ENCODE data around the gene HERPUD1. TPM values are rescaled to one million over a fixed set of nuclear protein-coding genes. Genes with fewer than 3 reads are reported as not detected.

The HERPUD1 gene
- total RNA-seq, 1 experiment from 2014 or later = 30.8 TPM

GRCh38 chr16:56985288-56985961, 53.5 kb downstream of the HERPUD1 start:
- Mint-ChIP-seq H3K9me3 (no peaks in the 10 kb centered on the region), H3K27me3 (ENCODE audit: low read depth) (peaks cover 33% of the 10 kb centered on the region), H3K4me3 (no peak overlapping the region), H3K27ac (no peak overlapping the region), H3K36me3 (no peaks in the 10 kb centered on the region), H3K4me1 (peaks cover 28% of the 10 kb centered on the region)
- POLR2A ChIA-PET = no interaction called here
- CTCF ChIA-PET = interaction anchor here (1.9 kb wide), 1 partner anchor 60 kb away, joined by 6 read pairs; no protein-coding TSS in a partner anchor
- DNase-seq (ENCODE audit: low spot score) = no peak
- ATAC-seq = no peak
- TF ChIP-seq, protein P1, sequence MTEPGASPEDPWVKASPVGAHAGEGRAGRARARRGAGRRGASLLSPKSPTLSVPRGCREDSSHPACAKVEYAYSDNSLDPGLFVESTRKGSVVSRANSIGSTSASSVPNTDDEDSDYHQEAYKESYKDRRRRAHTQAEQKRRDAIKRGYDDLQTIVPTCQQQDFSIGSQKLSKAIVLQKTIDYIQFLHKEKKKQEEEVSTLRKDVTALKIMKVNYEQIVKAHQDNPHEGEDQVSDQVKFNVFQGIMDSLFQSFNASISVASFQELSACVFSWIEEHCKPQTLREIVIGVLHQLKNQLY (CRISPR knock-in tag; IDR thresholded peaks at IDR 0.05) = no peak
- TF ChIP-seq, protein P2, sequence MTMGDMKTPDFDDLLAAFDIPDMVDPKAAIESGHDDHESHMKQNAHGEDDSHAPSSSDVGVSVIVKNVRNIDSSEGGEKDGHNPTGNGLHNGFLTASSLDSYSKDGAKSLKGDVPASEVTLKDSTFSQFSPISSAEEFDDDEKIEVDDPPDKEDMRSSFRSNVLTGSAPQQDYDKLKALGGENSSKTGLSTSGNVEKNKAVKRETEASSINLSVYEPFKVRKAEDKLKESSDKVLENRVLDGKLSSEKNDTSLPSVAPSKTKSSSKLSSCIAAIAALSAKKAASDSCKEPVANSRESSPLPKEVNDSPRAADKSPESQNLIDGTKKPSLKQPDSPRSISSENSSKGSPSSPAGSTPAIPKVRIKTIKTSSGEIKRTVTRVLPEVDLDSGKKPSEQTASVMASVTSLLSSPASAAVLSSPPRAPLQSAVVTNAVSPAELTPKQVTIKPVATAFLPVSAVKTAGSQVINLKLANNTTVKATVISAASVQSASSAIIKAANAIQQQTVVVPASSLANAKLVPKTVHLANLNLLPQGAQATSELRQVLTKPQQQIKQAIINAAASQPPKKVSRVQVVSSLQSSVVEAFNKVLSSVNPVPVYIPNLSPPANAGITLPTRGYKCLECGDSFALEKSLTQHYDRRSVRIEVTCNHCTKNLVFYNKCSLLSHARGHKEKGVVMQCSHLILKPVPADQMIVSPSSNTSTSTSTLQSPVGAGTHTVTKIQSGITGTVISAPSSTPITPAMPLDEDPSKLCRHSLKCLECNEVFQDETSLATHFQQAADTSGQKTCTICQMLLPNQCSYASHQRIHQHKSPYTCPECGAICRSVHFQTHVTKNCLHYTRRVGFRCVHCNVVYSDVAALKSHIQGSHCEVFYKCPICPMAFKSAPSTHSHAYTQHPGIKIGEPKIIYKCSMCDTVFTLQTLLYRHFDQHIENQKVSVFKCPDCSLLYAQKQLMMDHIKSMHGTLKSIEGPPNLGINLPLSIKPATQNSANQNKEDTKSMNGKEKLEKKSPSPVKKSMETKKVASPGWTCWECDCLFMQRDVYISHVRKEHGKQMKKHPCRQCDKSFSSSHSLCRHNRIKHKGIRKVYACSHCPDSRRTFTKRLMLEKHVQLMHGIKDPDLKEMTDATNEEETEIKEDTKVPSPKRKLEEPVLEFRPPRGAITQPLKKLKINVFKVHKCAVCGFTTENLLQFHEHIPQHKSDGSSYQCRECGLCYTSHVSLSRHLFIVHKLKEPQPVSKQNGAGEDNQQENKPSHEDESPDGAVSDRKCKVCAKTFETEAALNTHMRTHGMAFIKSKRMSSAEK (CRISPR knock-in tag; IDR thresholded peaks at IDR 0.05; ENCODE audit: borderline replicate concordance) = no peak
- TF ChIP-seq ZNF121 (CRISPR knock-in tag; IDR thresholded peaks at IDR 0.05) = no peak
- TF ChIP-seq RORB (CRISPR knock-in tag; IDR thresholded peaks at IDR 0.05) = no peak
- TF ChIP-seq CTCF (IDR thresholded peaks at IDR 0.05) = no peak
- no peak for TF ChIP-seq NFE2L1 (CRISPR knock-in tag; IDR thresholded peaks at IDR 0.05)
- no peak for TF ChIP-seq SMAD4 (CRISPR knock-in tag; IDR thresholded peaks at IDR 0.05)
- no peak for TF ChIP-seq ZNF232 (CRISPR knock-in tag; IDR thresholded peaks at IDR 0.05)
- TF ChIP-seq, protein P3, sequence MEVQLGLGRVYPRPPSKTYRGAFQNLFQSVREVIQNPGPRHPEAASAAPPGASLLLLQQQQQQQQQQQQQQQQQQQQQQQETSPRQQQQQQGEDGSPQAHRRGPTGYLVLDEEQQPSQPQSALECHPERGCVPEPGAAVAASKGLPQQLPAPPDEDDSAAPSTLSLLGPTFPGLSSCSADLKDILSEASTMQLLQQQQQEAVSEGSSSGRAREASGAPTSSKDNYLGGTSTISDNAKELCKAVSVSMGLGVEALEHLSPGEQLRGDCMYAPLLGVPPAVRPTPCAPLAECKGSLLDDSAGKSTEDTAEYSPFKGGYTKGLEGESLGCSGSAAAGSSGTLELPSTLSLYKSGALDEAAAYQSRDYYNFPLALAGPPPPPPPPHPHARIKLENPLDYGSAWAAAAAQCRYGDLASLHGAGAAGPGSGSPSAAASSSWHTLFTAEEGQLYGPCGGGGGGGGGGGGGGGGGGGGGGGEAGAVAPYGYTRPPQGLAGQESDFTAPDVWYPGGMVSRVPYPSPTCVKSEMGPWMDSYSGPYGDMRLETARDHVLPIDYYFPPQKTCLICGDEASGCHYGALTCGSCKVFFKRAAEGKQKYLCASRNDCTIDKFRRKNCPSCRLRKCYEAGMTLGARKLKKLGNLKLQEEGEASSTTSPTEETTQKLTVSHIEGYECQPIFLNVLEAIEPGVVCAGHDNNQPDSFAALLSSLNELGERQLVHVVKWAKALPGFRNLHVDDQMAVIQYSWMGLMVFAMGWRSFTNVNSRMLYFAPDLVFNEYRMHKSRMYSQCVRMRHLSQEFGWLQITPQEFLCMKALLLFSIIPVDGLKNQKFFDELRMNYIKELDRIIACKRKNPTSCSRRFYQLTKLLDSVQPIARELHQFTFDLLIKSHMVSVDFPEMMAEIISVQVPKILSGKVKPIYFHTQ (CRISPR knock-in tag; IDR thresholded peaks at IDR 0.05) = no peak
- TF ChIP-seq TP53 (CRISPR knock-in tag; IDR thresholded peaks at IDR 0.05) = no peak
- no peak for TF ChIP-seq FOXJ3 (CRISPR knock-in tag; IDR thresholded peaks at IDR 0.05; ENCODE audit: borderline replicate concordance)
- no peak for TF ChIP-seq SMAD3 (CRISPR knock-in tag; IDR thresholded peaks at IDR 0.05; ENCODE audit: borderline replicate concordance)
- TF ChIP-seq, protein P4, sequence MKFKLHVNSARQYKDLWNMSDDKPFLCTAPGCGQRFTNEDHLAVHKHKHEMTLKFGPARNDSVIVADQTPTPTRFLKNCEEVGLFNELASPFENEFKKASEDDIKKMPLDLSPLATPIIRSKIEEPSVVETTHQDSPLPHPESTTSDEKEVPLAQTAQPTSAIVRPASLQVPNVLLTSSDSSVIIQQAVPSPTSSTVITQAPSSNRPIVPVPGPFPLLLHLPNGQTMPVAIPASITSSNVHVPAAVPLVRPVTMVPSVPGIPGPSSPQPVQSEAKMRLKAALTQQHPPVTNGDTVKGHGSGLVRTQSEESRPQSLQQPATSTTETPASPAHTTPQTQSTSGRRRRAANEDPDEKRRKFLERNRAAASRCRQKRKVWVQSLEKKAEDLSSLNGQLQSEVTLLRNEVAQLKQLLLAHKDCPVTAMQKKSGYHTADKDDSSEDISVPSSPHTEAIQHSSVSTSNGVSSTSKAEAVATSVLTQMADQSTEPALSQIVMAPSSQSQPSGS (CRISPR knock-in tag; IDR thresholded peaks at IDR 0.05; ENCODE audit: borderline replicate concordance, low read depth) = no peak
- TF ChIP-seq, protein P5, sequence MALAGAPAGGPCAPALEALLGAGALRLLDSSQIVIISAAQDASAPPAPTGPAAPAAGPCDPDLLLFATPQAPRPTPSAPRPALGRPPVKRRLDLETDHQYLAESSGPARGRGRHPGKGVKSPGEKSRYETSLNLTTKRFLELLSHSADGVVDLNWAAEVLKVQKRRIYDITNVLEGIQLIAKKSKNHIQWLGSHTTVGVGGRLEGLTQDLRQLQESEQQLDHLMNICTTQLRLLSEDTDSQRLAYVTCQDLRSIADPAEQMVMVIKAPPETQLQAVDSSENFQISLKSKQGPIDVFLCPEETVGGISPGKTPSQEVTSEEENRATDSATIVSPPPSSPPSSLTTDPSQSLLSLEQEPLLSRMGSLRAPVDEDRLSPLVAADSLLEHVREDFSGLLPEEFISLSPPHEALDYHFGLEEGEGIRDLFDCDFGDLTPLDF (CRISPR knock-in tag; IDR thresholded peaks at IDR 0.05) = no peak

Measured in WTC11 (cell line).